HG03558 (cell line): ENCODE measurements around the gene RUNX3.

ENCODE experiments used
- ATAC-seq: cut with Tn5 transposase; IDR thresholded peaks from one replicate; pipeline ENCODE4 v1.9.1; 2021; ENCODE audit warnings: moderate number of reproducible peaks; ENCODE audit not compliant: unreplicated experiment; ENCODE audit errors: extremely low read depth

The RUNX3 gene

GRCh38 chr1:24931468-24932231 is 1.6 kb upstream of the RUNX3 start:
- ATAC-seq: no peak

GRCh38 chr1:24931146-24931467 is 1.0 kb upstream of the RUNX3 start:
- no peak for ATAC-seq

- ATAC-seq: no peak
These were observed 447 bp downstream of the RUNX3 start for GRCh38 chr1:24929398-24930259.

- no peak for ATAC-seq
These were observed 1.2 kb downstream of the RUNX3 start for GRCh38 chr1:24928689-24929397.

GRCh38 chr1:24927988-24928688 is 1.9 kb downstream of the RUNX3 start:
- no peak for ATAC-seq

- no peak for ATAC-seq
These were observed 2.6 kb downstream of the RUNX3 start for GRCh38 chr1:24927473-24927872.

GRCh38 chr1:24926563-24927249 is 3.4 kb downstream of the RUNX3 start:
- ATAC-seq: no peak

- ATAC-seq: no peak
These were observed 4.1 kb downstream of the RUNX3 start for GRCh38 chr1:24925963-24926362.

GRCh38 chr1:24925082-24925779 is 4.8 kb downstream of the RUNX3 start:
- ATAC-seq: no peak

GRCh38 chr1:24923485-24924113 is 6.5 kb downstream of the RUNX3 start:
- no peak for ATAC-seq

- no peak for ATAC-seq
These were observed 8.0 kb downstream of the RUNX3 start for GRCh38 chr1:24921938-24922662.

GRCh38 chr1:24921412-24921811 is 8.7 kb downstream of the RUNX3 start:
- ATAC-seq: no peak

- ATAC-seq: no peak
These were observed 9.5 kb downstream of the RUNX3 start for GRCh38 chr1:24920533-24920925.

- no peak for ATAC-seq
These were observed 10.1 kb downstream of the RUNX3 start for GRCh38 chr1:24919791-24920532.

- no peak for ATAC-seq
These were observed 11.0 kb downstream of the RUNX3 start for GRCh38 chr1:24918995-24919605.

- no peak for ATAC-seq
These were observed 11.7 kb downstream of the RUNX3 start for GRCh38 chr1:24918370-24918769.
